Ramos (cell line): ENCODE results near the gene PPP1R12B.
"Not testable (repeated sequence)": the region's sequence is repeated elsewhere in the genome, so short reads cannot be mapped to it uniquely, and the experiment has no call there.

Source experiments
- in situ Hi-C: fragments of 300-500 bp; cut with MboI; formaldehyde crosslinking; loops from one replicate; pipeline ENCODE4 v1.14.3; 2022; ENCODE audit warnings: low sequenced_read_pairs; ENCODE audit not compliant: unreplicated experiment

The PPP1R12B gene

DNA sequence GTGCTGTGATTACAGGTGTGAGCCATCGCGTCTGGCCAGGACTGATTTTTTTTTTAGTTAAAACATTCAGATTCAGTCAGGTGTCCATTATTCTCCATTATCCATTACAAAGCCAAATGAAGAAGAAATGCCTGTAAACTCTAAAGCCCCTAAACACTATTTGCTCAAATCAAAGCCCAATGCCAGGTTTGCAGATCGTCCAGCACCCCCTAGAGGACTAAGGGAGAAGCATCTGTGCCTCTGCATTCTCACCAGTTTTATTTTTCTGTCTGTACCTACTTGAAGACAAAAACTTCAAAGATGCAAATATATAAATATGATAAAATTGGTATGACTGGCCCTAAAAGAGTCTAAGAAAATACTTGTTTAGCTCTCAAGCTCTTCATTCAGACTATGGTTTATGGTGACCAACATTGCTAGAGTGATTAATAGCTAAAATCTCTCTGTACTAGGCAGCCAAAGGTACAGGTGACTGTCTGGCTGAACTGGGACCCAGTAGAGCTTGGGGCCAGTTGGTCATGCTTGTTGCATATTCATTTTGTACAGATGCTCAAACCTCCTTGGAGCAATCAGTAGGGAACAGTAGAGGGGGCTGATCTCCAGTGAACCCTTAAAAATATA, 223.3 kb downstream of the PPP1R12B start:
- in situ Hi-C loops = loop anchor here (10.0 kb wide), 1 partner anchor 227 kb away; the partner anchor contains the start of genes PPP1R12B and UBE2T

DNA sequence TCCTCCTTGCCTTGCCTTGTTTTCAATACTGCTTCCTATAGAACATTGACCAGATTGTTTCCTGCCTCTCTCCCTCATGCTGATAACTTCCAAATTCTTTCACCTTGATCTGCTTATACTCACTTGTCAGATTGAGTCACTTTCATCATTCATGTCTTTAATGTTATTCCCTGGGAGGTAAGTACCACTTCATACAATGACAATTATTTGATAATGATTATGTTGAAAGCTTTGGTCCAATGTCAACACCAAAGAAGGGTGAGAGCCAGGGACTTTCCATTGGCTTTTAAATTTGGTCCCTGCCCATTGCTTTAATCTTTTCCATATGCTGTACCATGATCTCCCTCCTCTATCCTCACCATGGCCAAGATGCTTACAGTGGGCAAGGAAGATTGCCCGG, 224.4 kb downstream of the PPP1R12B start:
- in situ Hi-C loops = loop anchor here (10.0 kb wide), 1 partner anchor 228 kb away; the partner anchor contains the start of genes PPP1R12B and UBE2T

DNA sequence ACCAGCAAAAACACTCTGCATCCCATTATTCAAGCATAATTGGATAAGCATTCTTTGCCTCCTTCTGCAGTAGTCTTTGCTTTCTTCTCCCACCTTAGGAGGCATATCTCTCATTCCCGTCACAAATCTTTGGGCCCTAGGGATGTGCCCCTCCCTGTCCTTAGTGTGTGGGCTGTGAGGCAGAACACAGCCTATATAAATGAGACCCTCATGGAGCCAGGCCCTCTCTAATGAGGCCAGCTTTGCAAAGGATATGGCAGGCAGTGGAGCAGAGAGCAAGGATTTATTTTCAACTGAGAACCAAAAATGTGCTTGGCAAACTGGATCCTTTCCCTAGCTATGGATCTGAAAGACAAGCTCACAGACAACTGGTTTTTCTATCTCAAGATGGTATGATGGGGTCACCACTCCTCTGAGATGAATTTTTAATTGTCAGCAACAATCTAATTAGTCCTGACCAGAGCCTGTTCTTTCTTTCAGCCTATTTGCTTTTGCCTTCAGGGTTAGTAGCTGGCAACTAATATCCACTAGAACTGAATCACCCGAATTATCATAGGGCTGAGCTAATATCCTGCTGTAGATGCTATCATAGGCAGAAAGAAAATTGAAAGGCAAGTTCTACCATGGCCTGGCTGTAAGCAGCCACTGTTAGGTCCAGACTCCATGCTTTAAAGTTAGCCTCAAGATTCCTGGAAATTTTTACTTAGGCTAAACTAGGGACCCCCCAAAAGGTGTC, 227.6 kb downstream of the PPP1R12B start:
- in situ Hi-C loops = loop anchor here (10.0 kb wide), 1 partner anchor 231 kb away; the partner anchor contains the start of genes PPP1R12B and UBE2T

DNA sequence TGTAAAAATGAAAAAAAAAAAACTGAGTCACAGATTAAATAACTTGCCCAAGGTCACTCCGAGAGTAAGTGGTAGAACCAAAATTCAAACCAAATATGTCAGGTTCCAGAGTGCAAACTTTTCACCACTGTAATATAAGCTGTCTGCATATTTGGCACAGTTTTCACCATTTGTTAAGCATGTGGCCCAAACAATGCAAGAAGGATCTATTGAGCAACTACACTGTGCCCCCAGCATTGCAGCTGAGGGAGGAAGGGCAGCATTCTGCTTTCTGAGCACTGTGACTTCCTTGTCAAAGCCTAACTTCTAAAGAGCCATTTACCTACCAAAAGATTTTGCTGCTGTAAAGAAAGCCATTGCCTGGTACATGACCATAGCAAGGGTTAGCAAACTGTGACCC, 228.3 kb downstream of the PPP1R12B start:
- in situ Hi-C loops = loop anchor here (10.0 kb wide), 1 partner anchor 232 kb away; the partner anchor contains the start of genes PPP1R12B and UBE2T

DNA sequence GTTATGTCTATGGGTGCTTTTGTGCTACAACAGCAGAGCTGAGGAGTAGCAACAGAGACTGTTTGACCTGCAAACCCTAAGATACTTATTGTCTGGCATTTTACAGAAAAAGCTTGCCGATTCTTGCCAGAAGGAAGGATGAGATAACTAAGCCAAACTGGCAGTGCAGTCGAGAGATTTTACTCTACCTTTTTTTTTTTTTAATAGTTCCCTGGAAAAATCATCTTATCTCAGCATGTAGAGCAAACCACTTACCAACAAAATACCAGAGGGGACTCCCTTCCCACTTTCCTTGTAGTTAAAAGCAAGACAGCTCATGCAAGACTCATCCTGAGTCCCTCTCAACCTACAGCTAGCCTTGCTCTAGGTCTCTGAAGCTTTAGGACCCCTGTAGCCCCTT, 228.9 kb downstream of the PPP1R12B start:
- in situ Hi-C loops = loop anchor here (10.0 kb wide), 1 partner anchor 233 kb away; the partner anchor contains the start of genes PPP1R12B and UBE2T

DNA sequence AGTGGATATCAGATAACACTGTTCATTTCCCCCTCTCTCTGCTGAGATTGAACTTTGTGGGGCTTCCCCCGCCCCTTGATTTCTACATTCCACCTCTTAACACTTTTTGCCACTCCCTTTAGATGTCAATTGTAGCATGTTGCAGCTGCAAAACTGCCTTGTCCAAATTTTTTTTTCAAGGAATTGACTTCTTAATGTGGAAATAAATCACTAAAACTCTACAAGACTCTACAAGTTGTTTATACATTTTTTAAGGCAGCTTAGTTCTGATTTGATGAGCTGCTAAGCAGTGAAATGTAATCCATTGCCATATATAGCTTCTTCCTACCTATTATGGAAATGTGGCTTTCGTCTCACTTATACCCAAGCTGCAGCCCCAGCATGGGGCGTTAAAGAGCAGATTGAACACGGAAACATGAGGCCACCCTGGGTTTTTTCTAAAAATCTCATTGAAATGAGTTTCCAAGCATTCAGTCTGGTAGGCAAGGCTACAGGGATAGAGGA, 229.6 kb downstream of the PPP1R12B start:
- in situ Hi-C loops = loop anchor here (10.0 kb wide), 1 partner anchor 233 kb away; the partner anchor contains the start of genes PPP1R12B and UBE2T

DNA sequence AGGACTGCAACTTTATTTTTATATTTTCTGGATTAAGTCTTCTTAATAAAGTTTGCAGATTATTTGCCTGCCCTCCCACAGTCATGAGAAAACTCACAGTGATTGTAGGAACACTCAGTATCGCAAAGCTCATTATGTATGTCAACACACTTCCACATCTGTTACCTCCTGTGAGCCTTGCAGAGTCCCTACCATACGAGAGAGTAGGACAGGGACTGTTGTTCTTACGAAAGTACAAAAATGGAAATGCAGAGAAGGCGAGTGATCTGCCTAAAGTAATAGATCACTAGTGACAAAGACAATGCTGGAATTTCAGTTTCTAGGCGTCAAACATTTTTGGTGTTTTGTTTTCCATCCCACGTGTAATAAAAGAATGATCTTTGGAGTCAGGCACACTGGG, 230.1 kb downstream of the PPP1R12B start:
- in situ Hi-C loops = loop anchor here (10.0 kb wide), 1 partner anchor 234 kb away; the partner anchor contains the start of genes PPP1R12B and UBE2T

DNA sequence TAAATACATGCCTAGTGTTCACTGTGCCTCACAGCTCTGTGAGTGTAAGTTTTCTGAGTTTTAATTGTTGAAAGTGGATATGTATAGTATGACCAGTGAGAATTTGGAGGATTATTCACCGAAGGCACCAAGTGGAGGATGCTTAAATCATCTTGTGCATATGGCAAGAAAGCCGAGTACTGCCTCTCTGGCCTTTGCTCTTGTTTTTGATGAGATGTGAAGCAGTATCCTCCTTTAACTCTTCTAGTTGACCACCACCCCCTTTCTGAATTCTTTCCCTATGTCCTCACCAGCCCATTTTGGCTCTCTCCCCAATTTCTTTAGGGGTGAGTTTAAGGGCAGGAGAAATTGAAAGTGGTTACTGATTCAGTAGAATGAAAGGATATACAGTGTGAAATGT, 231.3 kb downstream of the PPP1R12B start:
- in situ Hi-C loops = loop anchor here (10.0 kb wide), 1 partner anchor 235 kb away; the partner anchor contains the start of genes PPP1R12B and UBE2T

DNA sequence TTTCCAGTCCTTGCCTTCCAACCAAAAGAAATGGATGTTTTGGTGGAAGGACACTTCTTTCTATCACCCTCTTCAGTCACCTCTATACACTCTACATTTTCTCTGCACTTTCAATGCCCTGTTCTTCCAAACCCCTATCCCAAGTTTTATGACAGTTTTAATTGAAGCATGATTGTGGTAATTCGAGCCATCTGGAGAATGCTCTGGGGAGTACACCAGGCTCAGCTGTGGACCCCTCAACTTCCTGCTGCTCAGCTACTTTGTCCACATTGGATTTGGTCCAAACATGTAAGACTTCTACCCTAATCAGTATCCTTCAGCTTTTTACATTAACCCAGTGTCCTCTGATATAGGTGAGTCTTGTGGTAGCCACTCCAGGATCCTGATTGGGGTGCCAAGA, 232.1 kb downstream of the PPP1R12B start:
- in situ Hi-C loops = no loop called here

DNA sequence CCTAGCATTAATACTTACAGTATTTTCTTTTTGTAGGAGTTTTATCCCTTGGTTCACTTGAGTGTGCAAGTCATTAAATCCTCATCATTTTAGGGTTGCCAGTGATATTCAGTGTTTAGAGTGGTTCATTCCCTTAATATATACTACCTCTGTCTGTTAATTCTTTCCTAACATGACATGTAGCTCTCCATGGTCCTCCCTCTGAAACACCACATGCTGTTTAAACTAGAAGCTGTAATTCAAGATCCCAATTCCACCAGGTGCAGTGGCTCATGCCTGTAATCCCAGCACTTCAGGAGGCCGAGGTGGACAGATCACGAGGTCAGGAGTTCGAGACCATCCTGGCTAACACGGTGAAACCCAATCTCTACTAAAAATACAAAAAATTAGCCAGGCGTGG, 233.9 kb downstream of the PPP1R12B start:
- in situ Hi-C loops = not testable (repeated sequence)

DNA sequence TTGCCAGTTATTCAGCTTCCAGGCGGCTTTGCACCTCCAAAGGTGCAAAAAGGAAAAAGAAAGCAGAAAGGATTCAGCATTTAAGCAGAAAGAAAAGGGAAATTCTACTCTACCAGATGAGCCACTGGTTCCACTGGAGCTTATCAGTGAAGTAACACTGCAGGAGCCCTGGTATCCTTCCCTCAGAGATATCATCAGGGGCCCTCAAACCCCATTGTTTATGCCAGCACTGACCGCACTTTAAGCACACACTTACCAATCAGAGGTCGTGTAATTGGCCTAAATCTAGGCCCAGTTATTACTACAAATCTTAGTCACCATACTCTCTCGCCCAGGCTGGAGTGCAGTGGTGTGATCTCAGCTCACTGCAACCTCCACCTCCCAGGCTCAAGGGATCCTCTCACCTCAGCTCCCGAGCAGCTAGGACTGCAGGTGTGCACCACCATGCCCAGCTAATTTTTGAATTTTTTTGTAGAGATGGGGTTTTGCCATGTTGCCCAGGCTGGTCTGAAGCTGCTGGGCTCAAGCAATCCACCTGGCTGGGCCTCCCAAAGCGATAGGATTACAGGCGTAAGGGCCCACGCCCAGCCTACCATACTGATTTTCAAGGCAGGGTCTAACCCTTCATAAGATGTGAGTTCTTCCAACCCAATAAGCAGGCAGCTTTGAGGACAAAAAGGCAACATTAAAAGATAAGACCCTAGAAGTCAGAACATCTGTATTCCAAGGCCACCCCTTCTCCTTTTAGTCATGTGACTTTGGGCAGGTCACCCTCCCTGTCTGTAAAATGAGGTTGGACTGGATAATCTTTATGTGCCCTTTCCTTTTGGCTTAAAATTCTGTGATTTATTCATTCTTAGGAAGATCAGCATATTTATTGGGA, 236.4 kb downstream of the PPP1R12B start:
- in situ Hi-C loops = no loop called here

DNA sequence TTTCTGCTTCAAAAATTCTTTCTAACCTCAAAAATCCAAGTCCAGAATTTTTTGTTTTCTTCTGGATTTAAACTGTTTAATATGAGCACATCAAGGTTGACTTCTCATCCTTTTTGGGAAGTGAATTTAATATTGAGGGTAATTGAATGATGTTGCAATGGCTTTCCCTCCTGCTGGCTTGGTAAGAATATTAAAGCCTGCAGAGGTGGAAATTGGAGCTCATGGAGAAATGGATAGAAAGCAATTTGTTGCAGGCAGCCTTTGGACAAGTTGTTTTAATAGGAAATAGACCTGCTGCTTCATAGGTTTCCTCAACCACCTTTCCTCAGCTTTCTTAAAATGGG, 237.1 kb downstream of the PPP1R12B start:
- in situ Hi-C loops = no loop called here

DNA sequence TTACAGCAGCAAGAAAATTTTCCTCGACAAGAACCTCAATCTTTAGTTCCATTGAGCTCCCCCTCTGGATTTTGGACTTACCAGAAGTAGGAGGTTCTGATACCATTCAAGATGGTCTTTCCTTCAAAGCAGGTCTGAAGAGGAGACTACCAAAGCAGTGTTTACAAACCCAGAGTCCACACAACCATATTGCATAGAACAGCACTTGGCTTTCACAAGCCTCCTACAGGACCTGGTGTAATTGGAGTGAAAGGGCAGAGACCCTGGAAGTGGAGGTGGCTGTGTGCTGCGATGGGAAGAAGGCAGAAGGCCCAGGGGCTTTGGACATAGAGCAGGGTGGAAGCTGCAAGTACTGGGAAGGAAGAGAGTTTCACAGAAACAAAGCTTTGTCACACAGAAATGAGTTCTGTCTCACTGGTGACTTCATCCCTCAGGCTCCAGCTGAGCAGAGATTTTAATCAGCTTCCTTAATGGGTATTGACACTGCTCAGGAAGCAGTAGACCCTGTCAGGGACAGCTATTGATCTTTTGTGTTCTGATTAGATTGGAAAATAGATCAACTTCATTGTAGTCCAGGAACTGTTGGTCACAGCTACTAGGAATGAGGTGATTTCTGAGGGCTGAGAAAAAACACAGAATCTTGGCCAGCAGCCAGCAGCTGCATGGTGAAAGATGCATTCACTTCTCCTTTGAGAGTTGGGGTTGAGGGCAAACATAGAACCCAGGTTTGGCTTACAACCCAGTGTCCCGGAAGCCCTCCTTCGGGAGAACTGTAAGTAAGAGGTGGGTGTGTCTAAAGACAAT, 237.7 kb downstream of the PPP1R12B start:
- in situ Hi-C loops = no loop called here

DNA sequence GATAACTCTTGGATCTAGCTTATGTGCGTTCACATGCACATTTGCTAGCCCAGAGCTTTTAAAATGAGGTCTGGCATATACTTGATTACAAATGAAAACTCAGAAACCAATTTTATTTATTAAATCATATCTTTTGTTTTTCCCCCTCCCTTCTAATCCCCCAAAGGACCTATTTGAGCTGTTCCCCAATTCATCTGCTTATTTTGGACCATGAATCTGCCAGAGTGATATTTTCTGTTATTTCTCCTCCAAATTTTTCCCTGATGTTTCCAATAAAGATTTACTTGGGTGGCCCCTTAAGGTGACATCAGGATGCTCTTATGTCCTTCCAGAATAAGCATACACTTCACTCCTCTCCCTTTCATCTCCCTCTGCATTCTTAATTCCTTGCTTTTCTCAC, 238.4 kb downstream of the PPP1R12B start:
- in situ Hi-C loops = no loop called here

DNA sequence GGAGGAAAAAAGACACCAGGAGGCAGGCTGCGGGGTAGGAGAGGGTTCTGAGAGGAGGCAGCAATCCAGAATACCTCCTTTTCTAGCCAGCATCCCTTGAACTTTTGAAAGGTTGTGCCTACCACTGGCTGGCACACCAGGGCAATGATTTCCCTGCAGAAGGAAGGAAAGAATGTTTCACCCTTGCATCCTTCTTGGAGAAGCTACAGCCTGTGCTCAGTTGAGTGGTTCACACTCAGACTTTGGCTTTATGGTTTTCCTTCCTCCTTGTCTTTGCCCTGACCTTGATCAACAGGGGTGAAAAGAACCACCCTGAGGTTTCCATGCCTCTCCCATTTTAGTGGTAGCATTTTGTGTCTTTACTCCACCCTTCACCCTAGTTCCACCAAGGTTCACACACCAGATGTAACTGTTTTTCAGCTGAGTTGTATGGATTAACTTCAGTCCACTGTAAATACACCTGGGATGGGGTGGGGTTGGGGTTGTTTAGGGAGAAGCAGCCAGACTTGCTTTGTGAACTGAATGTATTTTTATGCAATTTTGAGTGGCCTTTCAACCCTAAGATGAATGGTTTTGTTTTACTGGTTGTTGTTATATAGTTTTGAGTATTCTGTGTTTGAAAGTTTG, 239.5 kb downstream of the PPP1R12B start:
- in situ Hi-C loops = no loop called here

DNA sequence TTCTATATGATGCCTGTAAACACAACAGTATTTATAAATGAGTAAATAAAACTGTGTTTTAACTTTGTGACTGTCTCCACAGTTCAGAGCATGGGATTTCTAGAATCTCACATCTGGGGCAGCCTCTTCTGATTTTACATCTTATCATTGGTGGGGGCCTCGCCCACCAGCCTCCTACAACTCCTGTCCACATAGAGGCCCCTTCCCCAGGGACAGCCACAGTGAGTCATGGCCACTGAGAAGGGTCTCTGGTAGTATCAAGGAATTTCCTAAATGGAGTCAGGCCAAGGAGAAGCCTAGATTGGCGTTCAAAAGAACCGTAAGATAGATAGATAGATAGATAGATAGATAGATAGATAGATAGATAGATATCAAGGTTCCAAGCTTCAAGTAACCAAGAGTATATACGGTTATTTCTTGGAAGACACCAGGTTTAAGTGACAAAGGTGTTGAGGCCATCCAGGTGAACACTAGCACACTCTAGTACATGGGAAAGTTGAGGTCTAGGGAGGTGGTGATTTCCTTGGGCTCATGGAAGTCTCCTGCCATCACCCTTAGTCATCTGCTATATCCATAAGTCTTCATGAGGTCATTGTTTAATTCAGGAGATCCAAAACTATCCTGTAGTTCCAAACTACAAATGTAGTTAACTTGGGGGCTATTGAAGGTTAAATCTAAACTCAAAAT, 240.1 kb downstream of the PPP1R12B start:
- in situ Hi-C loops = no loop called here

DNA sequence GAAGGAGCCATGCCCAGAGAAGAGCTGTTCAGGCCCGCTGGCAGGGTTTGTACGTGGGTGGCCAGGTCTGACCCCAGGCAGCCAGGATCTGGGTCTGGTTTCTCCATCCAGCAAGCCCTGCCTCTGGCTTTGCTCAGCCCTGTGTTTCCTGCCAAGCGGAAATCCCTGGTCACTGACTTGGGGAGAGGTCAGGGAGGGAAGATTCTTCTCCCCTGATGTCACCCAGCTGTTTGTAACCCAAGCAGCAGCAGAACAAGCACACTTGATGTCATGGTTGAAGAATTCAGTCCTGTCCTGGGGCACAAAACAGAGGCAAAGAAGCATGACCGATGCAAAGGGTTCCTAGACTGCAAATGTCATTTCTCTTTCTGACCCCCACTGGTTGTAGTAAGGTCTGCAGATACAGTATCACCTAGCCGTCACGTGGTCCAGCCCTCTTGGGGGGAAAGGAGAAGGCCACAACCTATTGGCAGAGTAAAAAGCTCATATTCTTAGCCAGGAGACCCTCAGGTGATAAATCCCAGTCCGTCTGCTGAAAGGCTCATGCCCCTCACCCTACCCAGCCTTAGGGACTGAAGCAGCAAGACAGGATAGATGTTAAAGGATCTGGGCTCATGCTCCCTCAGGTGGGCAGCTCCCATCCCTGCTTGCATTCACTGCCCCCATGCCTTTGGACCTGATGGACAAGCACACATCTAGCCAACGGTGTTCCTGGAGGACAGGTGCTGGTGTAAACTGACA, 240.9 kb downstream of the PPP1R12B start:
- in situ Hi-C loops = no loop called here

DNA sequence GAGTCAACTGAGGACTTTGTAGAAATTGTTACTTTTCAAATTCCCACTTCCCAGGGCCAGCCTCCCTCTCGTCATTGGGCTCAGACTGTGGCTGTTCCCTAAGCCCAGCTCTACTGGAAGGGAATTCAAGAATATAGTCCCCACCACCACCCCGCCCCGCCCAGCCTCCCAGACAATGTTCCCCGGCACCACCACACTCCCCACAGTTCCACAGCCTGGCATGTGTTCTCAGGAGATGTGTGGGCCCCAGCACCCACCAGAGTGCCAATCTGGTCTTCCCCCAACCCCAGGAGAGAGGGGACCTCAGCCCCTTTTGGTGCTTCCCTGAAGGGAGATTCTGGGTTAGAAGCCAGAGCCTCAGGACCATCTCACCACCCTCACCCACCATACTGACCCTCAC, 241.6 kb downstream of the PPP1R12B start:
- in situ Hi-C loops = no loop called here
